ENCODE results near the gene KPTN.

DNA sequence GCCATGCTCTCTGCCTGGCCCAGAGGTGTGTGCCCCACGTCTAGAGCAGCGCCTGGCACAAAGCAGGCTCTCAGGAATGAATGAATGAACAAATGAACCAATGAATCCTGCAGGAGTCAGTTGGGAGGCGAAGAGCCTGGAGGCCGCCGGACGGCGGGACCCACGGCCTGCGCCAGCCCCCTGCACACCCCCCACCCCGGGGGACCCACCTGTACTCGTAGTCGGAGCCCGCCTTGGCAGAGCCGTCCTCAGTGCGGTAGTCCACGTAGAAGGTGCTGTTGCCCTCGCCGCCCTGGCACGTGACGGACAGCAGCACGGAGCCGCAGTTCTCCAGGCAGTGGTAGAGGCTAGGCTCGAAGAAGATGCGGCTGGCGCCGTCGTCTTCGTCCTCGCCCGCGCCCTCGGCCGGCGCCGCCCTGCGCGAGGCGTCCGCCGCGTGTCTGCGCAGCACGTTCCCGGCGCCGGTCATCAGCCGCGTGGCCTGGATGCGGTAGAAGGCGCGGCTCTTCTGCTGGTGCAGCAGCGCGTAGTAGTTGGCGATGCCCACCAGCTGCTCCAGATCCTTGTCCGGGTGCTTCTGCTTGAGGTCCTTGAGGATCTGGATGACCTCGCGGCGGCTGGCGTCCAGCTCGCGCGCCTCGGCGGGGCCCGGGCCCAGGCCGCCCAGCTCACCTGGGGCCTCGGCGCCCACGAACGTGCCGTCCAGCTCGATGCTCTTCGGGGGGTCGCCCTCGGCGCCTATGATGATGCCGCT, 27.1 kb downstream of the KPTN start:
- TF ChIP-seq, protein P1, sequence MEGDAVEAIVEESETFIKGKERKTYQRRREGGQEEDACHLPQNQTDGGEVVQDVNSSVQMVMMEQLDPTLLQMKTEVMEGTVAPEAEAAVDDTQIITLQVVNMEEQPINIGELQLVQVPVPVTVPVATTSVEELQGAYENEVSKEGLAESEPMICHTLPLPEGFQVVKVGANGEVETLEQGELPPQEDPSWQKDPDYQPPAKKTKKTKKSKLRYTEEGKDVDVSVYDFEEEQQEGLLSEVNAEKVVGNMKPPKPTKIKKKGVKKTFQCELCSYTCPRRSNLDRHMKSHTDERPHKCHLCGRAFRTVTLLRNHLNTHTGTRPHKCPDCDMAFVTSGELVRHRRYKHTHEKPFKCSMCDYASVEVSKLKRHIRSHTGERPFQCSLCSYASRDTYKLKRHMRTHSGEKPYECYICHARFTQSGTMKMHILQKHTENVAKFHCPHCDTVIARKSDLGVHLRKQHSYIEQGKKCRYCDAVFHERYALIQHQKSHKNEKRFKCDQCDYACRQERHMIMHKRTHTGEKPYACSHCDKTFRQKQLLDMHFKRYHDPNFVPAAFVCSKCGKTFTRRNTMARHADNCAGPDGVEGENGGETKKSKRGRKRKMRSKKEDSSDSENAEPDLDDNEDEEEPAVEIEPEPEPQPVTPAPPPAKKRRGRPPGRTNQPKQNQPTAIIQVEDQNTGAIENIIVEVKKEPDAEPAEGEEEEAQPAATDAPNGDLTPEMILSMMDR (IDR thresholded peaks at IDR 0.05; ENCODE audit: poor library complexity): no peak
- TF ChIP-seq EZH2 (IDR thresholded peaks at IDR 0.05; ENCODE audit: borderline replicate concordance) (no peak), EZH2phosphoT487 (IDR thresholded peaks at IDR 0.05; ENCODE audit: low read depth, severe bottlenecking, unreplicated experiment) (no peak)

Measured in hepatocyte (in vitro differentiated cells).